NCI-H2171 (cell line): ENCODE results near the gene PKHD1.

Source experiments
- DNase-seq: peaks from one replicate; lab custom pipeline; 2025; lab: John Stamatoyannopoulos, UW

PKHD1 gene

DNA sequence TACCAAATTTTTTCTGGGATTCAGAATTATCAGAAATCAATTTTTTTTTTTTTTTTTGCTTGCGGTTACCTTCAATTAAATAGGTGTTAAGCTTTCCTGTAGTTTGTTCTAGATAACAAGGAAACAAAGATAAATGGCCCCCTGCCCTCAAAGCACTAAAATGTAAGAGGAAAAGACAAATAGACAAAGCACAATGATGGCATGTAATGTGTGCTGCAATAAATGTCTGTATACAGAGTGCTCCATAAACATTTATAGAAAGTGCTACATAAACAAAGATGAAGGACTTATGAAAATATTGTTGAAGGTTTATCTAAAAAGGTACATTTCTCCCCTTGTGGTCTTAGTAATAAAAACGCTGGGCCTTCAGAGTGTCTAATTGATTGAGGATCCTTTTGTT lies 384.6 kb downstream of the PKHD1 start:
- no peak for DNase-seq

DNA sequence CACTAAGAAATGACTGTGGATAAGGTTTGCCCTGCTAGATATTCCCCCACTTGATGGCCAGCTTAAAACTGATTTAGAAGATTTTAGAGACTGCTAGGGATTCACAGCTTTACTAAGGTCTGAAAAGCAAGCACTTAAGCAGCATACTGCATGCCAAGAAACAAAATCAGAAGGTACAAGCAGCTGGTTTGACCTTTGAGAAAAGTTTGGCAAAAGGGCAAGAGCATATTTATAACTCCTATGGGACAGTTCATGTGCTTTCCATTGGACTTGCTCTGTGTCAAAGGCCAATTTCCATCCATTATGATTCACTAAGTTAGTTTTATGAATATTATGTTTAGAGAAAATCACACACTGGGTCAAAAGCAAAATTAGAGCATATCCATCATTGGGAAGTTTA lies 402.8 kb downstream of the PKHD1 start:
- no peak for DNase-seq

DNA sequence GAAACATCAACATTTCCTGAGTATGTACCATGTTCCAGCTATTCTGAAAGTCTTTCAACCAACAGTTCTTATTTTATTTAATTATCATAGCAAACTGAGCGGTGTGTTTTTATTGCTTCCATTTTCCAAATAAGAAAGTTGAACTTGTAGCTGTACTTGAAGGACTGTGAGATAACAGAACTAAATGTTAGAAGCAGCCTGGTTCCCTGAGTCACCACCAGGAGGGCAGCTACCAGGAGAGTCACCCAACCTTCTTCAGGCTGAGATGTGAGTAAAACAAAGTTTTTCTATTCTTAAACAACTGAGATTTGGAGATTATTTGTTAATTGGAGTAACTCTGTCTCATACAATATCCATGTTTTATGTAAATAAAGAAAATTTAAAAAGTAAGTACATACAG lies 403.4 kb downstream of the PKHD1 start:
- no peak for DNase-seq

DNA sequence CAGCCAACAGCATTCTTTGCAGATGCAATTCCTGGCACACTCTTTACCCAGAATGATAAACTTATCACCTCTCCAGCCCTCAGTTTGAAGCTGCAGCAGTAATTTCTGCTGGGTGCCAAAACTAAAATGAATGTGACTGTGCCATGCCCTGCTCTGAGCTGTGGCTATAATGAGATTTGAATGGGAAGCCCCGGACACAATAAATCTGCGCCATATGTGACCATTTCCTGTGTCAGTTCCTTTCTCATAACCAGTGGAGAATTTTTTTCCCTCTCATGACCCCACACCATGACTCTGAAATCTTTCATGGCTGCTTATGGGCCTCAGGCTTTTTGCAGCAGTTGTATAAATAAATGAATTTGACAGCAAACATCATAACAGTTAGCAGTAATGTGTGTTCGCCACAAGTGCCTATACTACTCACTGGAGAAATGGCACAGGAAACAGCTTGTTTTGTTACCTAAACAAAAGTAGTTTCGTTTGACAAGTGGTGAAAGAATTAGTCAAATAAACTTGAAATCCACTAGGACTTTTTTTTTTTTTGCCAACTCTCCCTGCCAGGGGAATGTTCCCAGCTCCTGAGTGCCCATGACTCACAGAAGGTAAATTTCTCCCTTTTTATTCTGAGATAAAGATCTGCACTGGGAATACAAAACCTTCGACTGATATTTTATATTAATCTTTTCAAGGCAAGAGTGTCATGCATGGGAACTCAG lies 408.4 kb downstream of the PKHD1 start:
- DNase-seq = no peak

DNA sequence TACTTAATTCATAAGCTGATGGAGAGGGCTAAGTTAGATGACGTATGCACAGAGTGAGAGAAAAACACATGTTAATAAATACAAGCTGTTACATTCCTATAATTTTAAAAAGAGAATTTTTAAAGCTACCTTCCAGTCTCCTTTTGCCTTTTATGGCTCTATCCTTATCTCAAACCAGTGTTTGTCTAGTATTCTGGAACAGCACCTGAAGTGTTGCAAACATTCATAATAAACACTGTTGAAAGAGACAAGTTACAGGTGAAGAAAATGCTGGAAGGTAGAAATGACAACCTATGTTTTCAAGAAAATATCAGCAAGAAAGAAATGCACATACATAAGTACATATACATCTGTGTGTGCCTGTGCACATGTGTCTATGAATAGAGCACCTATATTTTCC lies 409.1 kb downstream of the PKHD1 start:
- DNase-seq = no peak

DNA sequence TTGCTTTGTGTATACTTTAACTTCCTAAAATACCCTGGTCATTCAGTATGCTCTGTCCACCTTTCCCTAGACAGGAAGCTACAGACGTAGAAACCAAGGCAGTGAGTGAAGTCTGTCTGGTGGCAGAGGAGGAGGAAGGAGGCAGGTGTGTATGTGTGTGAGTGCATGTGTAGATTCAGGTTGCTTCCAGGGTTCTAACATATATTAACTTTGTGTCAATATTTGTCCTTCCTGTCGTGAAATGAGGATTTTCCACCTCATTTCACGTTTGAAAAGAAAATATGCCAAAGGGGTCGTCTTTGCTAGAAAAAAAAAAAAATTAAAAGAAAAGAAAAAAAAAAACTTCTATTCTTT lies 411.5 kb downstream of the PKHD1 start:
- DNase-seq = no peak

DNA sequence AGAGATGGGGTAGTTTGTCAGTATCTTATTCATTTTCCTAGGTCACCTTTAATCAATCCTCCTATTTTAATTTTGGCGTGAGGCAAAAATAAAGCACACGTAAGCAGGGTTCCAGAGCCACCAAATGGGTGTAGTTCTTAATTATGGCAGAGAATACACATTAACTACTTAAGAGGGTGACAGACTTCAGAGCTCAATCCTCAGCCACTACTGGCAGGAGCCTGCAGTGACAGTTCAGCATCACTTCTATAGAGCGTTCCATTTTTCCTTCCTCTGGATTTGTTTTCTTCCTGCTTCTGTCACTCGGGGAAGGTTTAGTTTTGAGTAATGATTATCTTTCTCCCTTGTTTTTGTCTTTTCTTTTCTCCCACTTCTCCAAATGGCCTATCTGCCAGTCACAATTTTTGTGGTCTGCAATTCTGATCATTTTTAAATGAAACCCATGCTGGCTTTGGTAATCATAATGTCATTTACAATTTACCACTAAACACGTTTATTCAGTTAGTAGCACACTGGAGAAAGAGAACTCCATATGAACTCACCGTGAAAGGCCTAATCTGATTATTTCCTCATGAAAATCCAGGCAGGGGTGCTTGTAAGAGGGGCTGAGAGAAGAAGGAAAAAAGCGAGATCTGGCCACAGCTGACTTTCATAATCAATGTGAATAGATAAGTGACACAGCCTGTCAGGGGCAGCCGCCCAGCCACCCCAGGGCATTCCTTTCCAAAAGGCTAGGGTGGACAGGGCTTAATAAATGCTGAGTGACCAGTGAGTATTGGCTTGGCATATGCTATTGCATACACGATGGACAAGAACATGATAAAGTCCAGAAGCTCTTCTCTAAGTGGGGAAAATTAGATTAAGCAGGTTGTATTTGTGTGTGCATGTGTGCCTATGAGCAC lies 412.1 kb downstream of the PKHD1 start:
- no peak for DNase-seq

DNA sequence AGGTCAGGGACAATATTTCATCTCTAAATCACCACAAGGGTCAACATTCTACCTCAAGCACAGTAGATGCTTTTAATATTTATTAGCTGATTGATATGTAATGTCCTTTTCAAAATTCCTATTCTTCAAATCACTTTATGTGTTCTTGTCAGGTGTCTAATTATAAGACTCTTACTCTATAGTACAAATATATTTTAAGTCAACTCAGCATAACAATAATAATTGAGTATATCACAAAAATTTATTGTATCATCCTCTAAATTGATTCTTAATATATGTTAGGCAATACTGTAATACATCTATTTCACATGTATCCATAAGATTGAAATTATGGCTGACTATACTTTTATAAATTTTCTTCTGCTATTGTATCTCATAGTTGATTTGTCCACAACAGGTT lies 423.9 kb downstream of the PKHD1 start:
- no peak for DNase-seq

DNA sequence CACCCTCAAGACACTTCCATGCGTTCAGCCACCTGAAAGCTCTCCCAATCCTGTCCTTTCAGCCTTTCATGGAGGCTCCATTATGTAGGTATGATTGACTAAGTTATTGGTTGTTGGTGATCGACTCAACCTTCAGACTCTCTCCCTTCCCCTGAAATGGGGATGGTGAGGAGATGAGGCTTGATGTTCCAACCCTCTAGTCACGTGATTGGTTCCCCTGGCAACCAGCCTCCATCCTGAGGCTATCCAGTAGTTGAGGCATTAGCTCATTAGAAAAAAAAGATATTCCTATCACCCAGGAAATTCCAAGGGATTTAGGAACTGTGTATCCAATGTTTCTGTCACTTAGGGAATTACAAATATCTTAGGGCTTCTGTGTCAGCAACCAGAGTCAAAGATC lies 426.6 kb downstream of the PKHD1 start:
- DNase-seq = no peak

DNA sequence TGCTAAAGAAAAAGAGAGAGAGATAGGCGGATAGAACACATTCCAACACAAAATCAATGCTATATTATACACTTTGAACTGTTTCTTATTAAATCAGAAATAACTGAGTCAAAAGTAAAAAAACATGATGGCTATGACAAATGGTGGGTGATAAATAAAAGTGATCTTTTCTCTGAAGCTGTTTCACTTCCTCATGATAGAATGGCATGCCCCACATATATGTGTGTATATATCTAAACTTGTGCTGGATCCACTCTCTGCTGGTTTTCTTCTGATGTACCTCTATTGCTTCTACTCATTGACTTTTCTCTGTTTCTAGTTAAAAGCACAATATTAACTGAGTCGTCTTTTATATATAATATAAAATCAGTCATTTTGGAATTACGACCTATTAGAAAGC lies 429.9 kb downstream of the PKHD1 start:
- no peak for DNase-seq

DNA sequence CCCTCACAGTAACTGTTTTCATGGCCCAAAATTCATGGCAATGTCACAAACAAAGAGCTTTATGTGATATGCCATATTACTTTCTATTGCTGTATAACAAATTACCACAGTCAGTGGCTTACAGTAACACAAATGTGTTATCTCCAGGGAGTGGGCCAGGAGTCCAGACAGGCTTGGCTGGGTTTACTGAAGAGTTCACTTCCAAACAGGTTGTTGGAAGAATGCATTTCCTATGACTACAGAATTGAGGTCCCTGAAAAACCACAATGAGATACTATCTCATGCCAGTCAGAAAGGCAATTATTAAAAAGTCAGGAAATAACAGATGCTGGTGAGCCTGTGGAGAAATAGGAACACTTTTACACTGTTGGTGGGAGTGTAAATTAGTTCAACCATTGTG lies 431.9 kb downstream of the PKHD1 start:
- DNase-seq = no peak

DNA sequence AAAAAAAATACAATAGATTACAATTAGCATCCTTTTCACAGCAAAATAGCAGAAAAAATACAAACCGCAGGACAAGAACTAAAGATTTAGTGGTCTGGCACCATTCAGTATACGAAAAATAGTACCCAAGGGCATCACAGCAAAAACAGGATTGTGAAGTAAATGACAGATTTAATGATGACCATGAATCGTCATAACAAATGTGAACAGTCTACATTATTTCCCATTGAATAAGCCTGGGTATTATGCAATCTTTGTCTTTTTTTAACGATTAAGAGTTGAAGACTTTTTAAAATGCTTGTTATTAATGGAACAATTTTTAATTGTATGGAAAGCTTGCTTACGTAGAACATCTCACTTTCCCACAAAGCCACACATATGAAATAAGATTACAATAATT lies 432.8 kb downstream of the PKHD1 start:
- no peak for DNase-seq

DNA sequence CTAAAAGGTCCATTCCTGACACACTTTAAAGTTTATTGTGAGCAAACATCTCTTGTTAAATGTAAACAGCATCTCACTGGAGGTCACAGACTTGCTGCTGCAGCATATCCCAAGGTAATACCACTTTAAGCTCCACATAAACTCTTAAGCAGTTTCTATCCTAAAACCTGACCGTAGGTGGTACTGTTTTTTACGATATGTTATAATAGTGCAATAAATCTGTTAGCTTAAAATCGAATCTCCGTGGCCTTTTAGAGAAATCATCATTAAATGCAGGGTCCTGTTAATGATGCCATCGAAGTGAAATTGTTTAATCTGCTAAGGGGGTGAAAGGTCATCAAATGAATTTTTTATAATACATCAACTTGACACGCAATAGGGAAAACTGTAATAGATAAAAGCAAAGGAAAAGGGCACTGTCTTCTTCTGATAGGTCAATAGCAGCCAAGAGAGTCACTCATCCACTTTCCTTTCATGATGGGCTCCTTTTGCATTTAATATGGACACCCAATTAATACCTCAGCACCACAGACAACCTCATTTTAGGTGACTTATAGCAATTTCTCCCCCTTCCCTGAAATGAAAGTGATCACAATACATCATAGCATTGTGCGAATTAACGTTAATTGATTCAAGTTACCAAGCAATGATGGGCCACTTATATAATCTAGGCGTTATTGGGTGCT lies 436.1 kb downstream of the PKHD1 start:
- DNase-seq = no peak

DNA sequence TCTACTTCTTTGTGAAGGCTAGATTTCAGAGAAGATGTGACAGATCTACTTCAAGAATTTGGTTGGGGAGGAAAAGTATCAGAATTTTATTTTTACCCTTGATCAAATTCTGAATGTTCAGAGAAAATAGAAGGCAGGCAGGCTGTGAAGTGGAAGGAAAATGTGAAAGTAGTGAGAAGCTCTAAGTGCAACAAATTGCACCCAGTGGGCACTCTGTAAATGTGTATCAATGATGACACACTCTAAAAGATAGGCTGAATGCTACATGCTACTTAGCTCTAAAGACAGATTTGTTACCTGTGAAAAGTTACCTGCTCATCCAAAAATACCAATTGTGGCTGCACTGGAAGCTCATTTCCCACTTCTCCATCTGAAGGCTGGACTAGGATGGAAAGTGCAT lies 438.6 kb downstream of the PKHD1 start:
- DNase-seq = no peak

DNA sequence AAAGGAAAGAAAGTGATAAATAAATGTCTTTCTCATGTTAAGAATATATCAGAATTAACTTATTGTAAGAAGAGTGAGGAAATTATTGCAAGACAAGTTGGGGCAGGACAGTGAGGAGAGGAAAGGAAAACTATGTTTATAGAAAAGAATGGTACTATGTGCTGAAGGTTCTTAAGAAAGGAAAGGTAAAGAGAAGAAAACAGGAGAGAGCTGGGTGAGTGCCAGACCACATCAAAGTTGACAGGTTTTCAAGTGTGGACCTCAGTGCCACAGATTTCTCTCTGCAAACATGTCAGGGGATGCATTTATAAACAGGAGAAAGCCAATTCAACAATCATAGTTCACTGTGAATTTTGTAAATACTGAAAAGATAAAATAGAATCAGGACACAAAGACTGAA lies 439.2 kb downstream of the PKHD1 start:
- DNase-seq = no peak

DNA sequence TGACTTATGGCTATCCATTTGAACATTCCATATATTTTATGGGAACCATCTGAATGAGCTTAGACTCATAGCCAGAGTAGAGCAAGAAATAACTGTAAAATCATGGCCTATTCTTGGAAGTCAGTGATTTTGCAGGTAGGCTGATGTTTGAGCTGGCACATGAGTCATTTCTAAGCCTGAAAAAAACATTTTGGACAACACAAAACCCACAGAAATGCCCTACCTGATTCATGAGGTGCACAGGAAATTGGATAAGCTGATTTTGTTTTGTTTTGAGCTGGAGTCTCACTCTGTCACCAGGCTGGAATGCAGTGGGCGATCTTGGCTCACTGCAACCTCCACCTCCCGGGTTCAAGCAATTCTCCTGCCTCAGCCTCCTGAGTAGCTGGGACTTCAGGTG lies 443.0 kb downstream of the PKHD1 start:
- no peak for DNase-seq

DNA sequence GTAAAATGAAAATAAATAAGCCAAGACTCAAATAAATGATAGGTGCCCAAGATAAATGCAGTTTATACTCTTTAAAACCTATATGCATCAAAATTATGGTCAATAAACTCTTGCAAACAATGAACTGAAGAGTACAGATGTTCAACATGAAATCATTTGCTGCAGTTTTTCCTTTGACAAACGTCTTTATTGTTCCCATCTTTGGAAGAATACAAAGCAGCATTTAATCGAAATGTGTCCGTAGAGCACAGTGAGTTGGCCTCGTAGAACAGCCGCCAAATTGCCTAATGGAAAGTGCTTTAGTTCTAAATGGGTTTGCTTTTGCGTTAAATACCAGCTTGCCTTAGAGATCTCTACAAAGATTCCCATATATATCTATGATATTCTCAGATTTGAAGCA lies 447.4 kb downstream of the PKHD1 start:
- DNase-seq = no peak

DNA sequence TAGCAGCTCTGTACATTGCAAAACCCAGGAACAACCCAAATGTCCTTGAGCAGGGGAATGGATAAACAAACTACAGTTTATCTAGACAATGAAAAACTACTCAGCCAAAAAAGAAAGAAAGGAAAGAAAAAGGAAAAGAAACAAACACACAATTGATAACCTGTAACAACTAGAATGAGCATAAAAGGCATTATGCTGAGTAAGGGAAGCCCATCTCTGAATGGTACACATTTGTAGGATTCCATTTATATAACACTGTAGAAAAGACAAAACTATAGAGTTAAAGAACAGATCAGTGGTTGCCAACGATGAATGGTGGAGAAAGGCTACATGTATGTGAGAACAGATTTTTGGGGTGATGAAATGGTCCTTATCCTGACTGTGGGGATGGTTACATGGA lies 454.0 kb downstream of the PKHD1 start:
- DNase-seq = no peak

DNA sequence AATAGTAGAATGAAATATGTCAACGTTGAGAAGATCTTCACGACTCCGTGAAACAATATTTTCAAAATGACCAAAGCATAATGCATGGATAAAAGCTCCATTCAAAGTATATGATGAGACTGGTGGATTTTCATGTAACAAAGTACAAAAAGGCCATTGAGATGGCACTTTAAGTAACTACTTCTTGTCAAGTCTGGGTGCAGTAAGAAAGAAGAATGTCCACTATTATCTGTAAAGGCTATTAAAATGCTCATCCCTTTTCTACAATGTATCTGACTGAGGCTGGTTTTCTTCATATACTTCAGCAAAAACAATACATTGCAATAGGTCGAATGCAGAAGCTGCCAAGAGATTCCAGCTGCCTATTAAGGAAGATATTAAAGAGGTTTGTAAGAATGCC lies 457.4 kb downstream of the PKHD1 start:
- no peak for DNase-seq

DNA sequence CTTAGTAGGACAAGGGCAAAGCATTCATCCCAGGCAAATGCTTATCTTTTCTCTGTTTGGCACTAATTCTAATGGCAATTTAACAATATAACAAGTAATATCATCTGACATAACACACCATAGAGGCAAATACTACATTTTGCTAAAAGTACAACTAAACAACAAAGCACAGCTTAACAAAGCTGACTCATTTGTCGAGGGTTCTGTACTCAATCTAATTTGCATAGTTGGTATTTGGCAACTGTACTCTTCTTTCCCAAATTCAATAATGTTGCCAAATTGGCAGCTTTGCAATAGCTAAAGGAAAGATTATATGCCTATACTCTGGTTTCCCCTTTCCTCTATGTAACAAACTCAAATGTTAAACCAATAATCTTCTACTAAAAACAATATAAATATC lies 461.0 kb downstream of the PKHD1 start:
- no peak for DNase-seq

DNA sequence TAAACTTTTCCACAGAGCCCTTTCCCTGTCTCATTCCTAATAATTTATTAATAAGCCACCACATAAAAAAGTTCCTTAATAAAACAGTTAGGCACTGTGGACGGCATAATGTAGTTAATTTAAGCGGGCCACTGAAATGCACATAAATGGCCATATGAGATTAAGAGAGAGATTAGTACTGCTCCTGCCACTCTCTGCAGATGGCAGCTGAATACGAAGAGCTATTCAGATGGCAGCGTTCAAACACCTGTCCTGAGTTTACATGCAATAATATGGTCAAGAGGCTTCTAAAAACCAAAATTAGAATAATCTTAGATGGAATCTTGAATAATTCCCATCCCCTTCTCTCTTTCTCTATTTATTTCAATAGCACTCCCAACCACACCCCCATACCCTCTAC lies 461.8 kb downstream of the PKHD1 start:
- no peak for DNase-seq

DNA sequence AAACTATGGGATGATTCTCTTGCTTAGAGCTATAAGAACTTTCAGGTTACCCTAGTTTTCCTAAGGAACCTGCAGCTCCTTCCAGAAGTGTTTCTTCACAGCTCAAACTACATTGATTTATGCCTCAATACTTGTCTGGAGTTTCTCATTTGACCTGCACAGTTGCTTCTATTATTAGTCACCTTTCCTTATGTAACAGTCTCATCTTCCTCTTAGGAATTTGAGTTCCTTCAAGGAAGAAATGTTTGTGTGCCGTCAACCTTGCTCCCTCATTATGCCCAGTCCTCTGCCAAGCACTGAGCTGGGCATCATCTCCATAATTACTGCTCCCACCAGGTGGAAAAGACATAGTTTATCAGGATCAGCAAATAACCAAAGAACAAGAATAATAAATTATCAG lies 466.4 kb downstream of the PKHD1 start:
- no peak for DNase-seq
